HG03378 (cell line): ENCODE data around the gene OR7G3.

Experiments
- ATAC-seq: cut with Tn5 transposase; IDR thresholded peaks from one replicate; pipeline ENCODE4 v1.9.1; 2021; ENCODE audit warnings: mild to moderate bottlenecking, moderate library complexity; ENCODE audit not compliant: unreplicated experiment

OR7G3 gene

DNA sequence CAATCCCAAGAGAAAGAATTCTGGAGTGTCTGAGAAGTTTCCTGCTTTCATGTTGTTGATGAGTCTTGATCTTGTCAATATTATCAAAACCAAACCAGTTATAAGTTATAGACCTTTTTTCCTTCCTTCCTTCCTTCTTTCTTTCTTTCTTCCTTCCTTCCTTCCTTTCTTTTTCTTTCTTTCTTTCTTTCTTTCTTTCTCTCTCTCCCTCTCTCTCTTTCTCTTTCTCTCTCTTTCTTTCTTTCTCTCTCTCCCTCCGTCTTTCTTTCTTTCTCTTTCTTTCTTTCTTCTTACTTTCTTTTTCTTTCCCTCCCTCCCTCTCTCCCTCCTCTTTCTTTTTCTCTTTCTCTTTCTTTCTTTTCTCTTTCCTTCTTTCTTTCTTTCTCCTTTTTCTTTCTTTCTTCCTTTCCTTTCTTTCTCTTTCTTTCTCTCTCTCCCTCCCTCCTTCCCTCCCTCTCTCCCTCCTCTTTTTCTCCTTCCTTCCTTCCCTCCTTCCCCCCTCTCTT, at the start of gene OR7G3:
OR7G3 (minus strand) TSS at position 51 of the 506 bp plus-strand sequence; CDS start at position 51, 0 bp downstream.
- no peak for ATAC-seq

- no peak for ATAC-seq
Observed at GRCh38 chr19:9175326-9175725, 48.6 kb upstream of the OR7G3 start.

DNA sequence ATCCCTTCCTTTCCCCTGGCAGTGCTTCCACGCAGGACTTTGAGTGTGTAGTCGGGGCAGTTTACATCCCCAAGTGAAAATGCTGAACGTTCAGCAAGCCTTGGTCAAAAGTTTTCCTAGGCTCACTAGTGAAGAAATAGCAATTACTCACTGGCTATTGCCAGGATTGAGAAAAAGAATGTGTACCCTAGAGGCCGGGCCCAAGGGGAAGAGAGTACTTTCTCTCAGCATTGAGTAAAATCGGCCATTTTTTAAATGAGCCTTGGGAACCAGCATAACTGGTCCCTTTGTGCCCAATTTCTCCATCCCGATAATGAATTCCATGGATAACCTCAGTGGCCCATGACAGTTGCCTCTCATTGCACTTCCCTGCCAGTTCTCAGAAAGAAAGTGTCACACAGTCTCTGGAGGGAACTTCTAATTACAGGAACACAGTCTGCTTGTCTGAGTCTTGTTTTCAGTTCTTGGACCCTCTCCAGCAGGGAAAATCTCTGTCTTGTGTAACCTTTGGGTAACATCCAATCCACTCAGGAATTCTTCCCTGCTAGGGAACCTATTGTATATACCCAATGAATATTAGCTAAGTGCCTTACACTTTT, 44.7 kb upstream of the OR7G3 start:
- ATAC-seq, result no peak

GRCh38 chr19:9166846-9167245, 40.1 kb upstream of the OR7G3 start:
- no peak for ATAC-seq

GRCh38 chr19:9165261-9165660, 38.5 kb upstream of the OR7G3 start:
- no peak for ATAC-seq

DNA sequence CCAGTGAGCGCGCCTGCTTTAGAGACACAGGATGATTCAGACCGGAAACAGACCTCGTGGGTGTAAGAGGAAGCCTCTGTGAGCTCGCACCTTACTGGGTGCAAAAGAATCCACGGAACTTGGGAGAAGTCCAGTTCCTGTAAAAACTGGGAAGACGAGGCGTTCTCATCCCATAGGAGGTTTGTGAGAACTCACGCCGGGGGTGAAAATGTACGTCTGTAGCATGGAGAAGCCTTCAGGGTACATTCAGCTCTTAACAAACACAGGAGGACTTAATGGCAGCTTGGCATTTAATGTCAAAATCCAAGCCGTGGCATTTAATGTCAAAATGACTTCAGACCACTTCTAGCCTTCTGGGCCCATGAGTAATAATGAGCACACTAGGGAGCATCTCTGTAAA, 34.7 kb upstream of the OR7G3 start:
- no peak for ATAC-seq

GRCh38 chr19:9159891-9160290, 33.1 kb upstream of the OR7G3 start:
- no peak for ATAC-seq

DNA sequence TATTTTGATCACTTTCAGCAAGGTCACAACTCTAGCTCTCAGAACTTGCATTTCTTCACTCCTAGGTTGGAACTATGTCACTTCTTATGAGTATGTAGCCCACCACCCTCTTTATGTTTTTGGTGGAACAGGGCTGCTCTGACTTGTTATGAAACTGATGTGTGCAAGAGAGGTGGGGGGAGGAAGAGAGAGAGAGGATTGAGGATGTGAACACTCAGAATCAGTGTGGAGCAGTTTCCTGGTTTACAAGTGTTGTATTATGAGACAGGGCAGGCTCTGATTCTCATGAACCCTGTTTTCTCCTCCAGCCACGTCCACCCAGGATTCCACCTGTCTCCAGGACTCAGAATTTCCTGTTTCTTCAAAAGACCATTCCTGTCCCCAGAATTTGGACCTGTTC, 29.6 kb upstream of the OR7G3 start:
- no peak for ATAC-seq

GRCh38 chr19:9155591-9155990, 28.8 kb upstream of the OR7G3 start:
- ATAC-seq, result no peak

- ATAC-seq, result no peak
Observed at GRCh38 chr19:9151367-9151766, 24.6 kb upstream of the OR7G3 start.

- no peak for ATAC-seq
Observed at GRCh38 chr19:9150650-9151049, 23.9 kb upstream of the OR7G3 start.

DNA sequence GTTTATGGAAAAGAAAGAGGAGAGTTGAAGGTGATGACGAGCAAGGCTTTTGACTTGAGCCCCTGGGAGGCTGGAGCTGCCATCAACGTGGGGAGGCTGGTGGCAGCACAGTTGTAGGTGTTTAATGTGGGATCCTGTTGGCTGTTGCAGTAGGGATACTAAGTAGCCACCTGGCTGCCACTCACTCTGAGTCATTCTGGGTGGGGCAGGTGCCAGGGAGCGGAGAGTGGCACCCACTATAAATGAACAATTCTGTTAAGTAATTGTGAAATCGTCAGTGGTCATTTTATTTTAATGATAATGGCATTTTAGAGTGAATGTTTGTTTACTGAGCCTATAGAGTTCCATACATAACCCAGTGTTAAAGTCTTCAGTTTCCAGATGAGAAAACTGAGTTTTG, 23.2 kb upstream of the OR7G3 start:
- ATAC-seq, result no peak

DNA sequence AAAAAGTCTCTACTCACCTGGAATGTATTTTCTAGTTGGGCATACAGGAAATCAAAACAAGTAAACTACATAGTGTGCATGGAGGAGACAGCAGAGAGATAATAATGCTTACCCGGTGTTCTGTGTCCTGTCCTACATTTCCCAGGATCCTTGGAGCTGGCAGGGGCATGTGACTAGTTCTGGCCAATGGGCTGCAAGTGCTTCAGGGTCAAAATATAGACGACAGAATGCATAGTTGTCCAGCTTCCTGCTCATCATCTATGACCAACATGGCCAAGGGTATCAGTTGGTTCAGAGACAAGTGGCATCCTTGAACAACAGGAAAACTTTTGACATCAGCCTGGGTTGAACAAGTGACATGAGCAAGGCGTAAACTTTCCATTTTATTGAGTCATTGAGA, 21.9 kb upstream of the OR7G3 start:
- no peak for ATAC-seq

- ATAC-seq, result no peak
Observed at GRCh38 chr19:9146882-9147281, 20.1 kb upstream of the OR7G3 start.

DNA sequence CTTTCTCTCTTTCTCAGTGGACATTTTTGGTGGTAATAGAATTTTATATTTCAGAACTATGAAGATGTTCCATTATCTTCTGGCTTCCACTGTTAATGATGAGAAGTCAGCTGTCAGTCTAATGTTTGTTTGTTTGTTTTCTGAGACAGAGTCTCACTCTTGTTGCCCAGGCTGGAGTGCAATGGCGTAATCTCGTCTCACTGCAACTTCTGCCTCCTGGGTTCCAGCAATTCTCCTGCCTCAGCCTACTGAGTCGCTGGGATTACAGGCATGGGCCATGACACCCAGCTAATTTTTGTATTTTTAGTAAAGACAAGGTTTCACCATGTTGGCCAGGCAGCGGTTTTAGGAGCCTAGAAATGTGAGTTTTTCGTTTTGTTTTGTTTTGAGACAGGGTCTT, 18.2 kb upstream of the OR7G3 start:
- ATAC-seq, result no peak

DNA sequence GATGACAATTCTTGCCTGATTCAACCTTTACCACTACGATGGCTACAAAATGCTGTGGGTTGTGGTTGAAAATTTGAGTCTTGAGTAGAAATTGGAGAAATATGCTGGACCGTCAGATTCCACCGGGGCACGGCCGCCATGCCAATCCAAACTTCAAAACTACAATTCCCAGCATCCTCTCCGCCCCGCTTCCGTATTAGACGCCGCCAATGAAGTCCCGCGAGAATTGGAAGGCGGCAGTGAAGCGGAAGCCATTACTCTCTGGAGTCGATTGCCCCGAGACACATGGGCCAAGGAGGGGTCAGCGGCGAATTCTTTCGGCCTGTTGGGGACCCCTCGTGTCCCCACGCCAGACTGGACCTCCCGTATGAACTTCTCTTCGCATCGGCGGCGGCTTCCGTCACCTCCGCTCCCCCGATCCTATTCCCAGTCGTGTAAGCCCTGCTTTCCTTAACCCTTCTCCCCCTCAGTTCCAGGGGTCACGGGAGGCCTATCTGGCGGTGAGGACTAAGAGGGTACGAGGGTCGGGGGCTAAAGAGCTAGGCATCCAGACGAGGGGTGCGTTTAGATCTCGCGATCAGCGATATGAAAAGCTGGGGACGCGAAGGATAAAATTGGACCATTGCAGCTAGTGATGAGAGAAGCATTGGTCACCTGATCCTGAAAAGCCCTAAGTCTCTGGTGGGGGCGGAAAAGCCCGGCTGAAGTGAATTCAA, 13.6 kb upstream of the OR7G3 start, which contains the start of gene ZNF317:
ZNF317 (plus strand) TSS at position 239 of the 716 bp plus-strand sequence. CDS start 15,620 bp downstream, outside the sequence.
- ATAC-seq, result peak; percentile 87

GRCh38 chr19:9139609-9140158, 12.9 kb upstream of the OR7G3 start:
- ATAC-seq, result peak; percentile 20

- ATAC-seq, result no peak
Observed at GRCh38 chr19:9132422-9132821, 5.7 kb upstream of the OR7G3 start.

DNA sequence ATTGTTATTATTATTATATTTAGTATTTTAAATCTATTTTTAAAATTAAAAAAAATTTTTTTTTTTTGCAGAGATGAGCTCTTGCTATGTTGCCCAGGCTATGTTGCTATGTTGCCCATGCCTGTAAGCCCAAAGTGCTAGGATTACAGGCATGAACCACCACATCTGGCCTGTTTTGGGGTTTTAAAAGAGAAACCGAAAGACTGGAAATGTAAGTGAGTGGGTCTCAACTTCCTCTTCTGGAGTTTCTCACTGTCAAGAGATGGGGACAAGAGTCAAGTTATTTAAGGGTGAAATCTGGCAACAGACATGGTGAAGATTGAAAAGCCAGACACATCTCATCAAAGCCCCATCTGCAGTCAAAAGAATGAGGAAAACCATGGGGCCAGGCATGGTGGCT, 4.2 kb upstream of the OR7G3 start:
- no peak for ATAC-seq

- ATAC-seq, result no peak
Observed at GRCh38 chr19:9128171-9128570, 1.4 kb upstream of the OR7G3 start.

DNA sequence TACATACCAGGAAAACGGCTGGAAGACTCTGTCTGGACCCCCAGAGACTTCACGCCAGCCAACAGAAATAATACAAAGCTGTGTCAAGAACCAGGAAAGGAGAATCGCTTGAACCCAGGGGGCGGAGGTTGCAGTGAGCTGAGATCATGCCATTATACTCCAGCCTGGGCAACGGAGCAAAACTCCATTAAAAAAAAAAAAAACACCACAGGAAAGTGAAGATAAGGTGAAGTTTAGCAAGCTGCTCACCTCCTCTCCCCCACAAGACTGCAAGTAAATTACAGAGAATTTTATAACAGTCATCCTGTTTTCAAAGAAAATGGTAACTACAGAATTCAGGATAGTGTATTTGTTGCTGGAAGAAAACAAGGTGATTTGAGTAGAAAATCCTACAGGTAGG, 10.2 kb downstream of the OR7G3 start:
- ATAC-seq, result no peak

DNA sequence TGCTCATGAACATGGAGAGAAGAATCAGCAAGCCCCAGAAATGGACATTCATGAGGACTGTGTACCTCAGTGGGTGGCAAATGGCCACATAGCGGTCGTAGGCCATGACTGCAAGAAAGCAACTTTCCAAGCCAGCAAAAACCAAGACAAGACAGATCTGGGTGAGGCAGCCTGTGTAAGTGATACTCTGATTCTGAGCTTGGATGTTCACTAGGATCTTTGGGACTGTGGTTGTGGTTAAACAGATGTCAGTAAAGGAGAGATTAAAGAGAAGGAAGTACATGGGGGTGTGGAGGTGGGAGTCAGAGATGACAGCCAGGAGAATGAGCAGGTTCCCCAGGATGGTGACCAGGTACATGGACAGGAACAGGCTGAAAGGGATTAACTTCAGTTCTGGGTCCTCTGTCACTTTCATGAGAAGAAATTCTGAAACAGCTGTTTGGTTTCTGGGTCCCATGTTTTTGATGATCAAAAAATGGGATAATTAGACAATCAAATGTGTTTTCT, 11.4 kb downstream of the OR7G3 start, which contains the start of gene OR7G1:
OR7G1 (minus strand) TSS at position 457 of the 507 bp plus-strand sequence; CDS start at position 457, 0 bp downstream.
- ATAC-seq, result no peak
